GM12892 (cell line): Measurements from ENCODE around the gene SLC48A1.

ENCODE experiments used
- POLR2A ChIP-seq: IDR thresholded peaks from 2 replicates; pipeline ENCODE4 v1.6.1; 2011; ENCODE audit warnings: low read depth, low read length, control low read depth
- POLR2AphosphoS5 ChIP-seq: IDR thresholded peaks from 2 replicates; pipeline ENCODE4 v1.6.1; 2011; ENCODE audit warnings: low read depth, low read length, control low read depth
- TAF1 ChIP-seq: IDR thresholded peaks from 2 replicates; pipeline ENCODE4 v1.6.1; 2011; ENCODE audit warnings: low read depth, mild to moderate bottlenecking, control low read depth, low read length, borderline replicate concordance

DNA sequence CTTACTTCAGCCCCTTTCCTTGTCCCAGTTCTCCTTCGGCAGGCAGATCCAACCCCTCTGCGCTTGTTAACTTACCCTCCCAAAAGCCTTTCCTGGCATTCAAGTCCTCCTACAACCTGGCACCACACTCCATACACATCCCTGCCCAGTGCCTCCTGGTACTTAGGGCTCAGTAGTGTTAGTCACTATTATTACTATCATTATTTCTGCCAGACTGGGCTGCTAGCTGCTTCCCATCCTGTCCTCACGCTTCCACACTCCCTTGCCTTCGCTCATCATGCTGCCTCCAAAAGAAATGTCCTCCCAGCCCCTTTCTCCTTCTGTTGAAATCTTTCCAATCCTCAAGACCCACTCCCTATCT is 48.3 kb downstream of the SLC48A1 start:
- no peak for TF ChIP-seq POLR2AphosphoS5
- TF ChIP-seq POLR2A = no peak
- TF ChIP-seq TAF1 = no peak
